Measurements from ENCODE around the gene ZNF311.

- no peak for TF ChIP-seq CTCF (IDR thresholded peaks at IDR 0.05)
- no peak for TF ChIP-seq POLR2A (IDR thresholded peaks at IDR 0.05)
These were observed 23.7 kb upstream of the ZNF311 start for GRCh38 chr6:29028821-29029220.

Measured in breast epithelium (tissue), 3 donors.